GM12873 (cell line): Measurements from ENCODE around the gene PDE4B.

Experiments used
- CTCF ChIP-seq: IDR thresholded peaks from 2 replicates; pipeline ENCODE4 v1.5.1; 2012; ENCODE audit warnings: low read depth, mild to moderate bottlenecking, moderate library complexity, low read length, control low read depth; ENCODE audit not compliant: insufficient read depth; ENCODE audit errors: missing control alignments

Gene PDE4B

GRCh38 chr1:66025188-66025587 lies 232.5 kb downstream of the PDE4B start:
- TF ChIP-seq CTCF = no peak

- no peak for TF ChIP-seq CTCF
Observed at GRCh38 chr1:66028035-66028434, 235.3 kb downstream of the PDE4B start.

GRCh38 chr1:66033781-66034180 lies 241.1 kb downstream of the PDE4B start:
- TF ChIP-seq CTCF = no peak

GRCh38 chr1:66035616-66036245 lies 243.0 kb downstream of the PDE4B start:
- no peak for TF ChIP-seq CTCF

GRCh38 chr1:66041654-66042053 lies 249.0 kb downstream of the PDE4B start:
- TF ChIP-seq CTCF = no peak

- no peak for TF ChIP-seq CTCF
Observed at GRCh38 chr1:66043186-66043585, 250.5 kb downstream of the PDE4B start.

GRCh38 chr1:66044912-66045311 lies 252.2 kb downstream of the PDE4B start:
- no peak for TF ChIP-seq CTCF
